ENCODE measurements around the gene SNX33. TPM values are rescaled to one million over a fixed set of nuclear protein-coding genes. Genes with fewer than 3 reads are reported as not detected.
"Not testable (repeated sequence)": the region's sequence is repeated elsewhere in the genome, so short reads cannot be mapped to it uniquely, and the experiment has no call there.

The SNX33 gene
- total RNA-seq, 1 donor from 2014 or later = 12.4 TPM

GRCh38 chr15:75704618-75705017 lies 56.9 kb downstream of the SNX33 start:
- ATAC-seq (ENCODE audit: poor library complexity) = no peak
- no peak for DNase-seq
- intact Hi-C loops (cut with DNase I) = no loop called here

GRCh38 chr15:75705375-75705774 lies 57.7 kb downstream of the SNX33 start:
- ATAC-seq (ENCODE audit: poor library complexity); DNase-seq; intact Hi-C loops (cut with DNase I): not testable (repeated sequence)

- intact Hi-C loops (cut with DNase I) = no loop called here
- DNase-seq (no peak), ATAC-seq (ENCODE audit: poor library complexity) (no peak)
Observed at GRCh38 chr15:75705854-75706681, 58.4 kb downstream of the SNX33 start.

GRCh38 chr15:75706682-75706954 lies 58.9 kb downstream of the SNX33 start:
- ATAC-seq (ENCODE audit: poor library complexity) = no peak
- intact Hi-C loops (cut with DNase I) = no loop called here
- DNase-seq = no peak

GRCh38 chr15:75709458-75709857 lies 61.7 kb downstream of the SNX33 start:
- intact Hi-C loops (cut with DNase I) = not testable (repeated sequence)
- peak; percentile 65 for ATAC-seq (ENCODE audit: poor library complexity)
- peak; percentile 85 for DNase-seq

GRCh38 chr15:75710874-75711273 lies 63.2 kb downstream of the SNX33 start:
- intact Hi-C loops (cut with DNase I); DNase-seq; ATAC-seq (ENCODE audit: poor library complexity): not testable (repeated sequence)

- DNase-seq; ATAC-seq (ENCODE audit: poor library complexity); intact Hi-C loops (cut with DNase I): not testable (repeated sequence)
Observed at GRCh38 chr15:75711495-75711894, 63.8 kb downstream of the SNX33 start.

Other genes starting within 250 kb of the SNX33 start
- 25.4 TPM for gene SIN3A, start 196.2 kb upstream of the SNX33 start, total RNA-seq
- gene PTPN9, start 68.6 kb upstream of the SNX33 start, total RNA-seq = 7.2 TPM
- 16.9 TPM for gene SNUPN, start 22.2 kb upstream of the SNX33 start, total RNA-seq
- gene IMP3, start 7.7 kb upstream of the SNX33 start, total RNA-seq = 41.7 TPM
- gene CSPG4, start 64.9 kb downstream of the SNX33 start, total RNA-seq = 5.2 TPM
- gene UBE2Q2, start 195.5 kb downstream of the SNX33 start, total RNA-seq = 21.1 TPM